Measurements from ENCODE around the gene PIP5KL1.

DNA sequence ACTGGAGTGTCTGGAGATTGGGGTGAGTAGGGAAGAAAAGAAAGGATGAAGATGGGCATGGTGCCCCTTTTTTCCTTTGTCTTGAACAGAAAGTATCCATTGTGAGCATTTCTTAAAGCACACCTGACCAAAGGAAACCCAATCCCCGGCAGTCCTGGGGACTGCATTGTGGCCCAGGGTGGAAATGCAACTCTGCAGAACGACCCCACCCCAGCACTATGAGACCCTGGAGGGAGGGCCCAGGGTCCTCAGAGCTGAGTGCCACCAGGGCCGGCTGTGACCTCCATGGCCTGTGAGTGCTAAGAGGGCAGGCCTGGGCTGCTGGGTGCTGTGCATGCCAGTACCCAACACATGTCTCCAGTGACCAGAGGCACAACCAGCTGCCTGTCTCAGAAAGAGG lies 31.7 kb upstream of the PIP5KL1 start:
- no peak for TF ChIP-seq POLR2AphosphoS5 (IDR thresholded peaks at IDR 0.05)
- TF ChIP-seq CTCF (IDR thresholded peaks at IDR 0.05), result no peak
- no peak for TF ChIP-seq POLR2A (IDR thresholded peaks at IDR 0.05)

Data from prostate gland (tissue), 2 donors.